ENCODE results near the gene FAM222A.

Gene FAM222A

DNA sequence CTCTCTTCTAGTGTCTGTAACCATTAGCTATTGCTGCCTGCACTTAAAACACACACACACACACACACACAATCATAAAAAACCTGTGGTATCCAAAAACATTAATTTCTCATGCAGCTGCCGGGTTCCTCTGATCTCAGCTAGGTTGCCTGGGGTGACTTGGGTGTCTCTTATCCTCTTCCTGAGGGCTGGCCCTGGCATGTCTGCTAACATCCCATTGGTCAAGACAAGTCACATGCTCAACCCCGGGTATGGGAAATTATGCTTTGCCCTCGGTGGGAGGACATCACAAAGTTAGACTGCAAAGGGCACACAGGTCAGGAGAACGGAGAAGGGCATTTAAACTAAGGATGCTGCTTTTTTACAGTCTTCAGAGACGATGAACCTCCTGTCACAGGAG lies 63.9 kb downstream of the FAM222A start:
- FAIRE-seq = no peak

DNA sequence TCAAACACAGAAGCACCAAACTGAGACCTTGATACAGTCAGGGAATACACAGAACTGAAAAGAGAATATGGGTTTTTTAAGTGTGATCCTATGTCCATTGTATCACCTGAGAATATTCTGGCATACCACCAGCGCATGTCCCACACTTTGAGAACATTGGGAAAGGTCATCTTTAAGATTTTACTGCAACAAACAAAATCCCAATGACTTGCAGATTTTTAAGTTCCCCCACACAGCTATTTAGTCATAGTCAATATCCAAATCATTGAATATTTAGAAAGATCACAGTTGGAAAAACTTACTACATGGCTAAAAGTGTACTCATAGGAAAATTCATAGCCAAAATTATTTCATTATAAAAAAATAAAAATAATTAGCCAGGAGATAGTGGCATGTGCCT lies 65.1 kb downstream of the FAM222A start:
- FAIRE-seq = no peak

DNA sequence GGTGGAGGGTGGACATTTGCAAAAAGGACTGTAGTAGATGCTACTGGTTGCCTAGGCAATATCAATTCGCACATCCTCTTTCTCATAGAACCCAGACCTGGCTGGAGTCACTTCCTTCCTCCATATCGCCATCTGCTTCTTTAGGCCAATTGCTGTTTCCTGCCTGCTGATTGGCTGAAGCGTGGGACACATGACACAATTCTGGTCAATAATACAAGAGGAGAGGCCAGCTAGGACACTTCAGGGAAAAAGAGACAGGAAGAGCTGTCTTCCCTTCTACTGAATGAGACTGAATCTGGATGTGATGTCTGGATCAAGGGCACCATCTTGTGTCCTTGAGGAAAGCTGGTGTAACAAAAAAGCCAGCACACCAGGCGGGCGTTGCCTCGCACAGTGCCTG lies 65.8 kb downstream of the FAM222A start:
- FAIRE-seq = no peak

DNA sequence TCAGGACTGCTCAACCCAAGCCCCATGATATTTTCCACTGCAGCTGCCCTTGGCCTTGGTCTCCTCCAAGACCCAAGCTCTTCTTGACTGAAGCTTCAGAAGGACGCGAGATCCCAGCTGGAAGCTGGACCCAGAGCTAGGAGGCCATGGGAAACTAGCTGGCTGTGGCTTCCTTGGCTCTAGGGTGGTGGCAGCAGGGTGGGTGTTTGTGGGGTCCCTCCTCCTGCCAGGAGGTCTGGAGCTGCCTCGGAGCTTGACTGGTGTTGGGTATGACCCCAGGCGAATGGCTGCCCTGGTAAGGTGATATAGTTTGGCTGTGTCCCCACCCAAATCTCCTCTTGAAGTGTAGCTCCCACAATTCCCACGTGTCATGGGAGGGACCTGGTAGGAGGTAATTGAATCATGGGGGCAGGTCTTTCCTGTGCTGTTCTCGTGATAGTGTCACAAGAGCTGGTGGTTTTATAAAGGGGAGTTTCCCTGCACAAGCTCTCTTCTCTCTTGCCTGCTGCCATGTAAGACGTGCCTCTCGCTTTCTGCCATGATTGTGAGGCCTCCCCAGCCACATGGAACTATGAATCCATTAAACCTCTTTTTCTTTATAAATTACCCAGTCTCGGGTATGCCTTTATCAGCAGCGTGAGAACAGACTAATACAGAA lies 68.2 kb downstream of the FAM222A start:
- FAIRE-seq = no peak

DNA sequence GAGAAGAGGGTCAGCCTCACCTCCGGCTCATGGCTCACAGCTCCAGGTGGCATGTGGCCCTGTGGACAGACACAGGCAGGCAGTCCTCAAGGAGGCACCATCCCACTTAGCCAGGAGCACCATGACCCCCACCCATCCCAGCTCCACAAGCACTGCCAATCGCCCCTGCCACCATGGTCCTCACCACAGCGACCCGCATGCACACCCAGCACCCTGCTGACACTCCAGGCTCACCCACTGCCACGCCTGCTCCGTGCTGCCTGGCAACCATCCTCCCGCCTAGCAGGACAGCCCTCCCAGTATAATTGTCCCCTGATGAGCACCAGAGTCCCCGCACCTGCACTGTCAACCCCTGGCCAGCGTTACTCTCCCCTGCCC lies 68.7 kb downstream of the FAM222A start:
- no peak for FAIRE-seq

DNA sequence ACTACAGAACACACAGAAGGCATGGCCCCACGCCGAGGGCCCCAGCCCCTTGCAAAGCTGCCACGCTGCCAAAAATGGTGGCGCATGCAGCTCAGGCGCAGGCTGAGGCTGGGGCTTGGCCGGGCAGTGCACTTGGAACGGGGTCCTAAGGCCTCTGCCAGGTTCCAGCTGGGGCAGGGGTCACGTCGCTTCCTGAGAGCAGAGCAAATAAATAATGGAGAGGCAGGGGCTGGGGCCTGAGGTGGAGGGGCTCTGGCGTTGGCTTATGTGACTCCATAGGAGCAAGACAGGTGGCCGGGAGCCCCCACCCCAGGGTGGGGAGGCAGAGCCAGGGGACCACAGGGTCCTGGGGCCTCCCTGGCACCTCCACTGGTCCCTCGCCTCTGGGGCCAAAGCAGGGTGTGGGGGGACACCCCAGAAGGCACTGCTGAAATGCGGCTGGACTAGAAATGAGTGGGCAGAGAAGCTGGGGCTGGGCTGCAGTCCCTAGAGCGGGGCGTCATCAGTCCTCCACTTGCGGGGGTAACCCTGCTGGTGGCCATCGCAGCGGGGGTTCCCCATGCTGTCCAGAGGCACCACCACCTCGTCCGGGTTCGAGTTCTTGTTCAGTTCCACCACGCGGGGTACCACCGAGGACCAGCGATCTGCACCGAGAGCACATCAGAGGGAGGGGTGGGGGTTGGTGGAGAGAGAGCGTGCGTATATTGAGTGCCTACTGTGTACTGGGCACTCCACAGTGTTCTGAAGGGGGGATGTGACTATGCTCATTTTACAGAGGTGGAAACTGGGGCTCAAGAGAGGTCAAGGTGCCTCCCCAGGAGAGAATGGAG lies 69.7 kb downstream of the FAM222A start:
- no peak for FAIRE-seq

DNA sequence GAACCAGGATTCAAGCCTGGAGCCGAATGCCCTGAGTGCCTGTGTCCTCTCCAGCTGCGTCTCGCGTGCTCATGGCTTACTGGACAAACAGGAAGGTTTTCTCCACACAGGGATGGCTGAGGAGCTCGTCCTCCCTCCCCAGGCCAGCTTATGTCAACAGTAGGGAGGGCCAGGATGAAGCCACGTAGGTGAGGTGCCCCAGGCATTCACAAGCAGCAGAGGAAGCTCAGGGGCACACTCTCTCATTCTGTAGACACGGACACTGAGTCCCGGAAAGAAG lies 70.3 kb downstream of the FAM222A start:
- FAIRE-seq = no peak

DNA sequence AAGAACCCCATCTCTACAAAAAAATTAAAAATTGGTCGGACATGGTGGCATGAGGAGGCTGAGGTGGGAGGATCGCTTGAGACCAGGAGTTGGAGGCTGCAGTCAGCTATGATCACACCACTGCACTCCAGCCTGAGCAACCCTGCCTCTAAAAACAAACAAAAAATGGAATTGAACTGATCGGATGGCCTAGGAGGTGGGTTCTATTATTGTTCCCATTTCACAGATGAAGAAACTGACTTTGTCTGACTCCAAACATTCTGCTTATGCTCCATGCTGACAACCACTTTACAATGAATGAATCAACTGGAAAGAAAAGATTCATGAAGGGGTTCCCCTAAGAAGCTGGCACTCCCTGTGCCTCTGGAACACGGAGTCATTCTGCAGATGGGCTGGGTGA lies 72.2 kb downstream of the FAM222A start:
- no peak for FAIRE-seq

DNA sequence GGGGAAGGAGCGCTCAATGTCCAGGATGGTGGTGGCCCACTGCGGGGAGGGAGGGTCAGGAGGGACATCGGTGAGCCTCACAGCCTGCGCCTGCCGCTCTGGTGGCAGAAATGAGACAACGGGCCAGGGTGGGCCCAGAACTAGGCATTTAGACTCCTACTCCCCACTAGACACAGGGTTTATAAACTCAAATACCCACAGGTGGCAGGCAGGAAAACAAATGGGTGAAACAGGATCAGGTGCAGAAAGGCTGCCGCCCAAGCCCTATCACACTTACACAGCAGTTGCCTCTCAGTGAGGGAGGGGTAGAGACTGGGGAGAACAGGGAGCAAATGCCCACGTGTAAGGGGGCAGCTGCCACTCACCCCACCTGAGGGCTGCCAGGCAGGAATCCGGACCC lies 73.2 kb downstream of the FAM222A start:
- FAIRE-seq = no peak

DNA sequence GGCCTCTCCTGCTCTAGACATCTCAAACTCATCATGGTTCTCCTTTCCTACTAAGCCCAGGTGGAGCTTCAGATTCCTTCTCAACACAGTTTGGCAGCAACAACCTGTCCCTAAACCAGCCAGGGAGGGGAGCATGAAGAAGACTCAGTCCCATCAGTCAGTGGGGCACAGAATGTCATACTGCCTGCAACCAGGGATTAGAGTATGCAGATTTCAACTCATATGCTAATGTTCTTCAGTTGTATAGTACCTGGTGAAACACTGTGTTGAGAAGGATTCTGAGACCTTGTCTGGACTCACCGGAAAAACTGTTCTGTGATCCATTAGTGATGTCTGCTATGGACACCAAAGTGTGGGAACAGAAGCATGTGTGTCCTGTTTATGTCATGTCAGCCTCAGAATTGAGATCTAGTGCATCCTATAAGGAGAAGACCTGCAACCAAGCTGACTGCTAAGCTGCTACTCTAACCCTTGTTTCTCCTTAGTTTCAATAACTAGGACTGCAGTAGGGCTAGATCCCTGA lies 76.0 kb downstream of the FAM222A start:
- FAIRE-seq = no peak

DNA sequence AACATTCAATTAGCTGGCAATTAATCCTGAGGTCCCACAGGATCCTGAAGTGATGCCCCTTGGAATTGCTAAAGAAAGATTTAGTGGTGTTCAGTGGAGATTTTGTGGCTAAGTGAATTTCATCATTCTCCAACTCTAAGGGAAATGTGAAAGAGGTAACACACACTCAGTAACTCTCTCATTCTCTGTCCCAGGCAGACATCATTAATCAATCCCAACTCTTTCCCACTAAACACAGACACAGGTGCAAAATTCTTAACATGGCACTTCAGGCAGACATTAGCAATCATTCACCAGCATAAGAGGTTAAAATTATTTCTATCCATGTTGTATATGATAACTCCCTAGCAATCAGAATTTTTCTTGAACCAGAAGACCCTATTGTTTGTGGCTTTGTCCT lies 79.4 kb downstream of the FAM222A start:
- FAIRE-seq = no peak

DNA sequence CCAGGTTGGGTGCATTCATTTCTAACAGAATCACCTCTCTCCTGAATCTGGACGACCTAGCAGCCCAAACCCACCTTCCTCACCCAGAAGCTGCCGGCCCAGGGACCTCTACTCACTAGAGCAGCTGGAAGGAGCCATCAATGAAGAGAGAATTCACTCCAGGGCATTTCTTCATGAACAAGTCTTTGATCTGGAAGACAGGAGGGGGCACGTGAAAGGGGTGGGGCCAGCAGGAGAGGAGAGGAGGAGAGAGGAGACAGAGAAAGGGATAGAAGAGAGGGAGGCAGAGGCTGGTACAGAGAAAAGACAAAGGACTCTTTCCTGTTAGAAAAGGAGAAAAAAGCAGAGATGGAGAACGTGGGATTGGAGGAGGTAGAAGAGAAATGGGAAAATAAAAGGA lies 79.8 kb downstream of the FAM222A start:
- FAIRE-seq = no peak

DNA sequence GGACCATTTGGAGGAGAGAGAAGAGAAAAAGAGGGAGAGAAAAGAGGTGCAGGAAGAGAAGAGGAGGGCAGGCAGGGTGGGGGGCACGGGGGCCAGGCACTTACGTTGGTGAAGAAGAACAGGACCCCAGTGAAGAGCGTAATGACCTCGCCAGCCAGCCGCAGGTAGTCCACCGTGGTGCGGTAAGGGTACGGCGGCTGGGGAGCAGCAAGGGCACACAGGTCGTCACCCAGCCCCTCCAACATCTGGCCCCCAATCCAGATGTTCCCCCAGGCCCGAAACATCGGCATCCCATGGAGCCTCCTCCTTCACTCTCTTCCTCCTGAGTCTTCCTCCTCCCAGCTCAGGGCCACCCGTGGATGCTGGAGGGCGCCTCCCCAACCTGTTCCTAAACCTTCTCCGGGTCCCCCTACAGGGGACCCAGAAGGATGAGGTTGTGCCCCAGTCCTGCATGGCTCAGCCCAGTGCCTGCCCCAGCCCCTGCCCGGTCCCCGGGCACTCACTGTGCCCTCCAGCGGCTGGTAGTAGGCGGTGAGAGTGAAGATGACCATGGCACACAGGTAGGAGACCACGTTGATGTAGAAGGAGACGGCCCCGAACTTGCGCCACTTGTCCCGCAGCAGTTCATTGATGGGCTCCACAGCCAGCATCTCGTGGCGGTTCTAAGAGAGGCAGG lies 80.3 kb downstream of the FAM222A start:
- no peak for FAIRE-seq

DNA sequence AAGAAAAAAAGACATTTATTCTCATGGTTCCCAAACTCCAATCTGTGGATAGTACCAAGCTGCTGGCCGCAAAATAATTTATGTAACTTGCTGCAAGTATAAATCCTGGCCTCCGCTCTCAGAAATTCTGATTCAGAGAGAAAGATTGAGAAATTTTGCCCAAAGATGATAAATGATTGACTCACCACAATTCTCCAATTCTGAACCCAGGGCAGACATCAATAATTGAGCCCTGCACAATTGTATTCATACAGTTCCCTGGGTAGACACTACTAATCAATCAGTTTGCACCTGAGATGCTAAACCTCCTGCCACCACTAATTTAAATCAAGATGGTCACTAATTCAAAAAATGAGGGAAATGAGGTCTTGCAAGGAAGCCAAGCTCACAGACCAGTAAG lies 81.4 kb downstream of the FAM222A start:
- no peak for FAIRE-seq

DNA sequence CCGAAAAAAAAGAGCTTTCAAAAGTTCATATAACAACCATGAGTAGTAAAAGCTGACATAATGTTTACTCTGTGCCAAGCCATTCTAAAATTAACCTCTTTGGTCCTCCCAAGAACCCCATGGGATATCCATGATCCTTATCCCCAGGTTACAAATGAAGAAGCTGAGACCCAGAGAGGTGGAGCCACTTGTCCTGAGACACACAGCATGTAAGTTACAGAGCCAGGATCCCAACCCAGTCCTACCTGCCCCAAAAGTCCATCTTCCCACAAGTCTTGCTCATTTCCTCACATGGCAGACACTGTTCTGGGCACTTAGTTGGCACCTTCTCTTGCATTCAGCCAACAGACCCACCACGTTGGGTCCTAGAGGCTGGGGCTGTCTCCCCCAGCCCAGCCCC lies 82.4 kb downstream of the FAM222A start:
- no peak for FAIRE-seq

DNA sequence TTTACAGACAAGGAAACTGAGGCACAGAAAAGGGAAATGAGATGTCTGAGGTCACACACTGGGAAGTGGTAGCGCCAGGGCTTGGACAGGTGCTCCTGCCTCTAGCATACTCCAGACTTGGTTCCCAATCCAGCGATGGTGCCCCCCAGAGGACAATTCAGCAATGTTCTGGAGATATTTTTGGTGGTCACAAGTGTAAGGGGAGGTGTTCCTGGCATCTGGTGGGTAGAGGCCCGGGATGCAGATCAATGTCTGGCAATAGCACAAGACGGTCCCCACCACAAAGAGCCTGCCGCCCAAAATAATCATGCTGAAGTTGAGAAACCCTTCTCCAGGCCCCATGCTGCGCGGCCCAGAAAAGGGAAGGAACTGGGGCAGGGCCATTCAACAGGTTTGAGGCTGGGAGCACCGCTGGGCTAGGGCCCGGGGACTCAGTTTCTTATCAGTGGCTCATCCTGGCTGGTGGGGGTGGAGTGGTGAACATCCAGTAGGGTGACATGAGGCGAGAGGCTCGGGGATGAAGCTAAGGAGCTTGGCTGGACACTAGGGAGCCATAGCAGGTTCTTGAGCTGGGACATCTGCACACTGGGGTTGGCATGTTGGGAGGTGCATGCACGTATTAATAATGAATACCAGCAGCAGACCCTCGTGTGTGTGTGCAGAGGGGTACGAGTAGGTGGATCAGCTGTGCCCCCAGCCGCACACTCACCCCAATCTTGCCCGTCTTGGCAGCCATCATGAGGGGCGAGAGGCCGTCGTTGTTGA lies 84.5 kb downstream of the FAM222A start:
- FAIRE-seq = no peak

DNA sequence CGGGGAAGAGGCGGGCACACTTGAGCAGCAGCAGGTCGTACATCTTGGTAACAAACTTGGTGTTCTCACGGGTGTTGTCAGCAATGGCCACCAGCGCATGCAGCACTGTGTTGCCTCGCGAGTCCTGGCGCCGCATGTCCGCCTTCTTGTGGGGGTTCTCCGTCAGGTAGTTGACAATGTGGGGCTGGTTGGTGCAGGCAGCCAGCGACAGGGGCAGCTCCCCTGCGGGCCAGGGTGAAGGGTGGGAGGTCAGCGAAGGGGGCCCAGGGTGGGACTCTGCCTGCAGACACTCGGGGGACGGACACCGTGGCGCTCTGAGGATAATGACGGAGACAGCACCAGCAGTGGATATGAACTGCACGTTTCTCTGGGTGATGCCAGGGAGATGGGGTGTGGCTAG lies 85.1 kb downstream of the FAM222A start:
- no peak for FAIRE-seq

DNA sequence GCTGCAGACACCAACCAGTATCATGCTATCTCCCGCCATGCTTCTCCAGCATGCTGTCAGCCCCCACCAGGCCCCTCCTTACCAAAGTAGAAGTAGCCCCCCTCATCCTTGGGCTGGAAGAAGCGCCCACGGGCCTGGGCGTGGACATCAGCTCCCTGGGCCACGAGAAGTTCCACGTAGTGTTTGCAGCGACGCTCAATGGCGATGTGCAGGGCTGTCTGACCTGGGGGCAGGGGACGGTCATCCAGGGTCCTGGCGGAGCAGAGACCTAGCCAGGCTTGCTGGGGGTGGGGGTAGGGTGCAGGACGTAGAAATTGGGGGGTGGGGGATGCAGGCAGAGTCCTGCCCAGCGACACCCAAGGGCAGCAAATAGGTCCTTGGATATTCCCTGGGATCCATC lies 86.9 kb downstream of the FAM222A start:
- no peak for FAIRE-seq

DNA sequence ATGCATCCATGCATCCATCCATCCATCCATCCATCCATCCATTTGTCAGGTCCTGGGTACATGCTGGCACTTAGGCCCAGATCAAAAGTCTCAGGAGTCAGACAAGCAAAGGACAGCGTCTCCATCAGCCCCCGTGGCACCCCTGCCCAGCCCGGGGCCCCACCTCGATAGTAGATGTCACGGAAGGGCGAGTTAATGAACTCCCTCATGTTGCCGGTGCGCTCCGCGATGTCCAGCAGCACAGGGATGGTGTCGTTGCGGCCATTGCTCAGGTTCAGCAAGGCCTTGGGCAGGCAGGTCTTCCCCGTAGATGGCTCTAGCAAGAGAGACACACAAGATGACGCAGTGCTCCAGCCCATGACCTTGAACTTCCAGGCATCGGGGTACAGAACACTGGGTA lies 89.2 kb downstream of the FAM222A start:
- no peak for FAIRE-seq

DNA sequence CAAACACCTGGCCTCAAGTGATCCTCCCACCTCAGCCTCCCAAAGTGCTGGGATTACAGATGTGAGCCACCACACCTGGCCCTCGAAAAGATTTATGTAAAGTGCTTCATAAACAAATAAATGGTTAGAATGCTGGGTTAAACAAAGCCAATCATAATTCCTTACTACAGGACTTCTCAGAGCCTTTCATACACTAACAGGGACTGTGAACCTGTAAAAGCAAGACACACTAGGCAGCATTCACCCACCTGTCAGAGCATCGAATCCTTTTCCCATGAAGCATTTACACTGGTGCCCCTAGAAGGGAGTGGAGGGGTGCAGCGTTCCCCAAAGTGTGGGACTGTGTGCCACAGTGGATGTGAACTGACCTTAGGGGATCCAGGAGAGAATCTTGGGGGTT lies 90.1 kb downstream of the FAM222A start:
- no peak for FAIRE-seq

DNA sequence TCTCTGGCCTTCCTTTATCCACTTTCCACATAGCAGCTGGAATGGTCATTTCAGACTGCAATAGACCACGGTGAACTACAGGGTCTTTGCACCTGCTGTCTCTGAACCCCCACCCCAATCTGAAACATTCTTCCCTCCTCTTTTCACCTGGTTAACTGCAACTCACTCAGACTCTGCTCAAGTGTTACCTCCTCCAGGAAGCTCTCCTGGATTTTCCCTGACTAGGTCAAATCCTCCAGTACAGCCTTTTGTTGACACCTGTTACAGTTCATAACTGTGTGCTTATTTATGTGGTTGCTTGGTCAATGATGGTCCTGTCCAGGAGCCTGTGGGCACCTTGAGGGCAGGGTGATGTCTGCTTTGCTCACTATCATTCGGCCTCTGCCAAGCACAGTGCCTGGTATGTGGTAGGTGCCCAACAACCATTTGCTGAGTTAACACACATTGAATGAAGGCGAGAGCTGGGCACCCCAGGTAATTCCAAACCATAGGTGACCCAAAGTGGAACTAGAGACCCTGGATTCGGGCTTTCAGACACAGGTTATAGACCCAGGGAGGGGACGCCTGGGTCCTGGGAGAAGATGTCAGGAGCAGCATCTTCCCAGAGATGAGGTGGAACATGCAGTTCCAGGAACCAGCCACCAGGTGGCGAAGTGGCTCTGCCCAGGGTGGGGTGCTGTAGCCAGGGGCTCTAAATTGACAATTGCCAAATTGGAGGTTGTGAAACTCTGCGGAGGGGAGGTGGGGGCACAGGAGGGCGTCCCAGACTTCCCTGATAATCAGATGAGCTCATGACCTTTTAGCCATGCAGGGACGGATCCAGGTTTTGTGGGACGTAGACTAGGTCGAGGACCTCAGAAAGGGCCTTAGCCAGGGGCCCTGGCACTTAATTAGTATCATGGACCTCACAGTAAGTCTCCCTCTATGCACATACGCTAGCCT lies 91.5 kb downstream of the FAM222A start:
- FAIRE-seq = no peak

DNA sequence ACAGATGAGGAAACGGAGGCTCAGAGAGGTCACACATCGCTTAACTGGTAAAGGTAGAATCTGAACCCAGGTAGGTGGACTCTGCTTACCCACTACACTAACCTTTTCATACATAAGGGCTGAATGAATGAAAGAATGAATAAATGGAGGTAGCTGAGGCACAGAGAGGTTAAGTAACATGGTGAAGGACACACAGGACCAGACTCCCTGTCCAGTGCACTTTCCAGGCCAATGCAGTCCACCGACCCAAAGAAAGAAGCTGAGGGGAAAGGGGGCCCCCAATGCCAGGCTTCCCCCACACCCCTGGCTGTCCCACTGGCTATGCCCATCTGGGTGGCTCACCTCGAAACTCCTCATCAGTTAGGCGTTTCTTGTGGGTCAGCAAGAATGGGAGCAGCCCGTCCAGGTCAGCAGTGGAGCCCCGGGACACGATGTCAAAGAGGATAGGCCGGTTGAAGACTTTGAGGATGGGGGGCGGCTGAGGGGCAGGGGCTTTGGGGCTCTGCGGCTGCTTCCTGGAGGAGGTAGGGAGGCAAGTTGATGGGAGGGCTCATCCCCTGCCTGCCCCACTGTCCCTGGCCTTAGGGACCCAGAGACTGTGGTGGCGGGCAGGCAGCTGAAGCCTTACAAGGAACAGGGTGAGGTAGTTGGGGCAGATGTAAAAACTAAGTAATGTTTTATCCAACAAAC lies 94.5 kb downstream of the FAM222A start:
- FAIRE-seq = no peak
